AG10803 (cell line): ENCODE measurements around the gene TTC9.

Source experiments
- DNase-seq: peaks from one replicate; pipeline ENCODE4 v3.0.0; 2010; ENCODE audit warnings: low read depth
- H3K4me3 ChIP-seq: 2 replicates; pipeline ENCODE4 v1.5.1; 2011; ENCODE audit warnings: mild to moderate bottlenecking, low read length, control low read depth
- TF ChIP-seq, protein P1 (sequence below): conservative IDR thresholded peaks from 2 replicates; pipeline ENCODE4 v1.5.1; 2011; ENCODE audit warnings: mild to moderate bottlenecking, low read length, control low read depth, inconsistent platforms

Gene TTC9

DNA sequence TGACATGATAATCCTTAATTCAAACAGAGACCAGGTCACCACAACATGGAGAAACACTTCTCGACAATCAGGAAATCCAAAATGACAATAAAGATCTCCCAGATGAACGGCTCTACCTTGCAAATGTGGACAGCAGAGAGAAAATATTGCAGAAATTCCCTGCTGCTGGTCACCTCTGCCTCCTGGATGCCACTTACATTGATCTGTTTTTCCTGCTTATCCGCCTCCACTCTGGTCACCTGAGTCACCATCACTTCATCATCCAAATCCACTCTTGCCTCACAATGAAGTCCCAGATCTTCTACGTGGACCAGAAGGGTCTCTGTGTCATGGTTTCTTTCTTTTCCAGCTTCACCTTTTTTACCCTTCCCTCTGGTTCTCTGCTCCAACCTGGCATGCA, 21.1 kb downstream of the TTC9 start:
- H3K4me3 ChIP-seq = no peak overlapping the region
- TF ChIP-seq, protein P1, sequence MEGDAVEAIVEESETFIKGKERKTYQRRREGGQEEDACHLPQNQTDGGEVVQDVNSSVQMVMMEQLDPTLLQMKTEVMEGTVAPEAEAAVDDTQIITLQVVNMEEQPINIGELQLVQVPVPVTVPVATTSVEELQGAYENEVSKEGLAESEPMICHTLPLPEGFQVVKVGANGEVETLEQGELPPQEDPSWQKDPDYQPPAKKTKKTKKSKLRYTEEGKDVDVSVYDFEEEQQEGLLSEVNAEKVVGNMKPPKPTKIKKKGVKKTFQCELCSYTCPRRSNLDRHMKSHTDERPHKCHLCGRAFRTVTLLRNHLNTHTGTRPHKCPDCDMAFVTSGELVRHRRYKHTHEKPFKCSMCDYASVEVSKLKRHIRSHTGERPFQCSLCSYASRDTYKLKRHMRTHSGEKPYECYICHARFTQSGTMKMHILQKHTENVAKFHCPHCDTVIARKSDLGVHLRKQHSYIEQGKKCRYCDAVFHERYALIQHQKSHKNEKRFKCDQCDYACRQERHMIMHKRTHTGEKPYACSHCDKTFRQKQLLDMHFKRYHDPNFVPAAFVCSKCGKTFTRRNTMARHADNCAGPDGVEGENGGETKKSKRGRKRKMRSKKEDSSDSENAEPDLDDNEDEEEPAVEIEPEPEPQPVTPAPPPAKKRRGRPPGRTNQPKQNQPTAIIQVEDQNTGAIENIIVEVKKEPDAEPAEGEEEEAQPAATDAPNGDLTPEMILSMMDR = no peak
- DNase-seq = no peak

DNA sequence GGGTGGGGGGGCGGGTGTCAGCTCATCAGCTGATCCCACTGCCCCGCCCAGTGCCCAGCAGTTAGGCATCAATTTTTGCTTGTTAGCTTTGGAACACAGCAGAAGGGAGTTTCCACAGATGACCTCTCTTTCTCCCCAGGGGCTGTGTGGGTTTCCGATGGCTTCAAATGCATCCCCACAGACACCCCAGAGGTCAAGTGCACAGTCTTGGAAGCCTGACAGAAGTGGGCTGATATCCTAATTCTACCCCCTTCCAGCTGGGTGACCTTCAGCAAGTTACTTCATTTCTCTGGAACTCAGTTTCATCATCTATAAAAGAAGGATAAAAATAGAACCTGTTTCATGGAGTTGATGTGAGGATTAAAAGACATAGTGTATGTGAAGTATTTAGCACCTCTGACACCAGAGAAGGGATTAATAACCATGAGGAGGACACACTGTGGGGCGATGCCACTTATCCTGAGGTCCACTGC, 22.0 kb downstream of the TTC9 start:
- TF ChIP-seq, protein P1 = no peak
- DNase-seq = peak; percentile 13
- H3K4me3 ChIP-seq = no peak overlapping the region

DNA sequence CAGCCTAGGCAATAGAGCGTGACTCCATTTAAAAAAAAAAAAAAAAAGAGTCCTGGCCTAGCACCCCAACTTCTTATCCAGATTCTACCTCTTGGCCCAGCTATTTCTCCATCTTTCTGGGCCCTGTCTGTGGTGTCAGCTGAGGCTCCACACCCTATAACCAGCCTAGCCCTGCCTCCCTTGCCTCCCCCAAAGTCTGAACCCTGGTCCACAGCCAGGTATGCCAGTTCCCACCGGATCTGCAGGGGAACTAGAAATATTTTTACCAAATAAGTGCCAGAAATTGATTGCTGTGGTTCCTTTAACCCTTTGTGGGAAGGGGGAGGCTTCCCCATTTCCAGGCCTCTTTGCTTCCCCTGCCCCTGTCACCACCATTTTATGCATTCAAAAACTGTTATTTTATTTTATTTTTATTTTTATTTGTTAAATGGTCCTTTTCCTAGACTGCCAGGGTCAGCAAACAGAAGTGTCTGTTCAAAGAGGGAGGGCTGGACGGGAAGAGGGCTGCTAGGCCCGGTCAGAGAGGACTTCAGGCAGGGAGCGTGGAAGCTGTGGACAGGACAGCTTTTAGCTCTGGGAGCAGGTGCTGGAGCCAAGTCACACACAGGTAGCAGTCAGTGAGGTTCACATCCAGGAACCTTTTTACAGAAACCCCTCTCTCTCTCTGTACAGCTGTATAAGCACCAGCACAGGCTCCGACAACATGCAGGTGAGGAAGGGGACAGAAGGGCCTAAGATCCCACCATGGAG, 23.2 kb downstream of the TTC9 start:
- no peak overlapping the region for H3K4me3 ChIP-seq
- DNase-seq = no peak
- TF ChIP-seq, protein P1 = no peak

DNA sequence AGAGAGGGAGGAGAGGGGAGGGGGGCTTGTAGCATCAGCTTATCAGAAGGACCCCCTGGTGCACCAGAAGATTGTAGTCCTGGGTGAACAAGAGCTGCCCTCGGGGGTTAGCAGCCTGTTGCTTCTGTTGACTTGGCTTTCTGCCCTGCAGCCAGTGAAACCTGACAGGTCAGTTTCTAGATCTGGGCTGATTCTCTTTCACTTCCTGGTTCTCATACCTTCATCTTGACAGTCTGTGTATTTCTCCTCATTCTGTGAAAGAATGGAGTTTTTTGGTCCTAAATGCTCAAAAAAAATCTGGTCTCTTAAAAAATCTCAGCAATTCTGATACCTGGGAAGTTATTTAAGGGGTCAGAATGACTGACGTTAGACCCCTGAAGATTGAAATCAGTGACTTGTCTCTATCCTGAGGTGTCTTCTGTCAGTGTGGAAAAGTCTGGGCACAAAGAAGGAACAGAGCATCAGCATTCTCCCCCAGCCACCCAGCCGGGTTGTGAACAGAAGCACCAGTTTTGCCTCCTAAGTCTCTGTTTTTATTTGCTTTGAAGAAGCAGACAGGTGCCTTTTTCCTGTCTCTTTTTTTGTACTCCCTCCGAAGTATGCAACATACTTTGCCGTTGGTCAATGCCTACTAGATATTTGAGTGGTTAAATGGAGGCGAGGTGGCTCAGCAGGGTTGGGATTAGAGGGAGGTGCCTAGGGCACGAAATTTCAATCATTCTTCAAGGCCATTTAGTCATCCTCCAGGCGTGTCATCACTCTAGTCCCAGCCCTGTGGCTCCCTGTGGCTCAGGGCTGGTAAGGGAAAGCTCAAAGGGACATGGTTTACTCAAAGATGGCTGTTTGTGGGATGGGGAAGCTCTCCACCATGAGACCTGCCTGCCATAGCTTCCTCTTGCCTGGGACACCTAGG, 24.0 kb downstream of the TTC9 start:
- TF ChIP-seq, protein P1 = no peak
- peak; percentile 30 for DNase-seq
- H3K4me3 ChIP-seq = no peak overlapping the region

DNA sequence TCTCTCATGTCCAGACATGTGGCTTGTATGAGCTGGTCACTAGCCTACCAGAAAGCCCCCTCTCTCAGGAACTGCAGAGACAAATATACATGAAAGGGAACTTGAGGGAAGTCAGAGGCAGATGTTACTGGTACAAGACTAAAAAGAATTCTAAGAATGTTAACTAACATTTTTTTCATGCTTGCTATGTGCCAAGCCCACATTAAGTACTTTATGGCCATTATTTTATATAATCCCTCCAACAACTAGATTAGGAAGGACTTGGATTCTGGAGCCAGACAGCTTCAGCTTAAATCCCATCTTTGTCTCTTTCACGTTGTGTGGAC, 24.6 kb downstream of the TTC9 start:
- TF ChIP-seq, protein P1 = no peak
- no peak overlapping the region for H3K4me3 ChIP-seq
- DNase-seq = peak; percentile 44

DNA sequence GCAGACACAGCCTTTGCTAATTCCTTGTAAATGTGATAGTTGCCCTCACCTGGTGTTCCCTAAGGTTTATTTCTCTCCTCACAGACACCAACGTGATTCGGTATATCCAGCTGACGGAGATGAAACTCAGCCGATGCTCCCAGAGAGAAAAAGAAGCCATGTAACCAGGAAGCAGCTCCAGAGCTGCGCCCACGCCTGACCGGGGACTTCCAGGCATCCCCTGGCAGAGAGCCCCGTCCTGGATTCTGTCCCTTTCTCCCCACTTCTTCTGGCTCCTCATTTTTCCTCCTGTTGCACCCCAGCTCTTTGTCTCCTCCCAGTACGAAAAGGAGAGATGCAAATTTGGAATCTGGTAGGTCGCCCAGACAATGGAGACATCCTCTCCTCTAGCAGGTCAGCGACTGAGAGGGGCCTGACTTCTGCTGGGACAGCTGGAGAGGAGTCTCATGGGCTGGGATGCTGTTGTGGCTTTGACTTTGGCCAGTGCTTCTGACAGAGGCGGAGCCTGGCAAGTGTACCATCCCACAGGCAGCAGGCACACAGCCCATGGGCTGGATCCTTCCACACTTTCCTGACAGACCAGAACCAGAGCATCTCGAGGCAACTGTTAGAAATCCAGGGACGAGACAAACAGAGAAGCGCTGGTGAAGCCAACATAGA, 29.4 kb downstream of the TTC9 start:
- DNase-seq = peak; percentile 12
- no peak overlapping the region for H3K4me3 ChIP-seq
- TF ChIP-seq, protein P1 = no peak
